Measurements from ENCODE around the gene SETBP1. TPM values are rescaled to one million over a fixed set of nuclear protein-coding genes. Genes with fewer than 3 reads are reported as not detected.

The SETBP1 gene
- total and polyA plus RNA-seq, 3 donors from 2014 or later: 6.2 to 34.7 (median 33.1) TPM

GRCh38 chr18:45104049-45104395, 423.3 kb downstream of the SETBP1 start:
- 82 to 88% methylated on average over 1 of the region's 1 CpG for WGBS, 2 donors
- Histone ChIP-seq H3K27ac (no peak overlapping the region), H3K27me3 (no peaks in the 10 kb centered on the region), H3K4me3 (no peak overlapping the region), H3K4me1 (no peaks in the 10 kb centered on the region), H3K36me3 (ENCODE audit: low read depth, missing control alignments) (no peaks in the 10 kb centered on the region), H3K9me3 (no peaks in the 10 kb centered on the region)
- intact Hi-C loops (cut with DNase I; ENCODE audit: low total_unique reads): no loop called here
- no peak for TF ChIP-seq CTCF (IDR thresholded peaks at IDR 0.05)
- no peak for TF ChIP-seq POLR2A (IDR thresholded peaks at IDR 0.05)
- DNase-seq: no peak

GRCh38 chr18:45106331-45106774, 425.7 kb downstream of the SETBP1 start:
- DNase-seq: no peak
- intact Hi-C loops (cut with DNase I; ENCODE audit: low total_unique reads): no loop called here
- Histone ChIP-seq H3K9me3 (no peaks in the 10 kb centered on the region), H3K27ac (no peak overlapping the region), H3K27me3 (no peaks in the 10 kb centered on the region), H3K36me3 (ENCODE audit: low read depth, missing control alignments) (no peaks in the 10 kb centered on the region), H3K4me1 (peaks cover 12% of the 10 kb centered on the region), H3K4me3 (no peak overlapping the region)
- WGBS, 2 donors: 57 to 73% methylated on average over 2 of the region's 2 CpGs
- TF ChIP-seq POLR2A (IDR thresholded peaks at IDR 0.05) (no peak), CTCF (IDR thresholded peaks at IDR 0.05) (no peak)

- DNase-seq: no peak
- intact Hi-C loops (cut with DNase I; ENCODE audit: low total_unique reads): no loop called here
- peaks cover 12% of the 10 kb centered on the region for H3K4me1 ChIP-seq
- no peaks in the 10 kb centered on the region for H3K36me3 ChIP-seq (ENCODE audit: low read depth, missing control alignments)
- no peak overlapping the region for H3K4me3 ChIP-seq
- no peaks in the 10 kb centered on the region for H3K9me3 ChIP-seq
- H3K27me3 ChIP-seq: no peaks in the 10 kb centered on the region
- H3K27ac ChIP-seq: no peak overlapping the region
- 95% methylated on average over 1 of the region's 1 CpG for WGBS, 2 donors
- TF ChIP-seq POLR2A (IDR thresholded peaks at IDR 0.05) (no peak), CTCF (IDR thresholded peaks at IDR 0.05) (no peak)
Measured at GRCh38 chr18:45107425-45107824, 426.7 kb downstream of the SETBP1 start.

GRCh38 chr18:45108754-45109153, 428.1 kb downstream of the SETBP1 start:
- no peak for DNase-seq
- 92% methylated on average over 7 of the region's 7 CpGs for WGBS, 2 donors

More at GRCh38 chr18:45108754-45109153, 428.1 kb downstream of the SETBP1 start:
- intact Hi-C loops (cut with DNase I; ENCODE audit: low total_unique reads): no loop called here
- Histone ChIP-seq H3K27me3 (no peaks in the 10 kb centered on the region), H3K9me3 (no peaks in the 10 kb centered on the region), H3K4me3 (no peak overlapping the region), H3K4me1 (peaks cover 12% of the 10 kb centered on the region), H3K27ac (no peak overlapping the region), H3K36me3 (ENCODE audit: low read depth, missing control alignments) (no peaks in the 10 kb centered on the region)
- TF ChIP-seq POLR2A (IDR thresholded peaks at IDR 0.05): no peak
- TF ChIP-seq CTCF (IDR thresholded peaks at IDR 0.05): no peak
